Measurements from ENCODE around the gene TRIM29.
"Not testable (repeated sequence)": the region's sequence is repeated elsewhere in the genome, so short reads cannot be mapped to it uniquely, and the experiment has no call there.

The TRIM29 gene

DNA sequence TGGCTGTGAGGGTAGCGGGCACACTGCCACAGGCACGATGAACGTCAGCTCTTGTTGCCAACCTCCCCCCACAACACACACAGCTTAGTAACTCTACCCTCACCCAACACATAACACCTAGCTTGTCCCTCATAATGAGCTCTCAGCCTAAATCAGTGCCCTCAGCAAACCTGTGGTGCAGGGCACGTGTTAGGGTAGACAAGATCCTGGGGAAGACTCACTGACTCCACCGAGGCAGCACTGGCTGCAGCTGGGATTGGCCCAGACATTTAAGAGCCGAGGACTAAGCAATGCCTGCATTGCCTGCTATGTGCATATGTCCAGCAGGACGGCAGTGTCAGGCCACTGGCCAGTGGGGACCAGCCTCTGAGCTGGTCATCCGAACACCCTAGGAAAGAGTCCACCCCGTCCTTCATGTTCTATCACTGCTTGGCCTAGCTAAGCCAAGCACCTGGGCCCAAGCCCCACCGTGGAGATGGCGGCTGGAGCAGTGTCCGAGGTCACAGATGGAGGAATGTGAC, 32.9 kb upstream of the TRIM29 start:
- peak; percentile 14 for DNase-seq

DNA sequence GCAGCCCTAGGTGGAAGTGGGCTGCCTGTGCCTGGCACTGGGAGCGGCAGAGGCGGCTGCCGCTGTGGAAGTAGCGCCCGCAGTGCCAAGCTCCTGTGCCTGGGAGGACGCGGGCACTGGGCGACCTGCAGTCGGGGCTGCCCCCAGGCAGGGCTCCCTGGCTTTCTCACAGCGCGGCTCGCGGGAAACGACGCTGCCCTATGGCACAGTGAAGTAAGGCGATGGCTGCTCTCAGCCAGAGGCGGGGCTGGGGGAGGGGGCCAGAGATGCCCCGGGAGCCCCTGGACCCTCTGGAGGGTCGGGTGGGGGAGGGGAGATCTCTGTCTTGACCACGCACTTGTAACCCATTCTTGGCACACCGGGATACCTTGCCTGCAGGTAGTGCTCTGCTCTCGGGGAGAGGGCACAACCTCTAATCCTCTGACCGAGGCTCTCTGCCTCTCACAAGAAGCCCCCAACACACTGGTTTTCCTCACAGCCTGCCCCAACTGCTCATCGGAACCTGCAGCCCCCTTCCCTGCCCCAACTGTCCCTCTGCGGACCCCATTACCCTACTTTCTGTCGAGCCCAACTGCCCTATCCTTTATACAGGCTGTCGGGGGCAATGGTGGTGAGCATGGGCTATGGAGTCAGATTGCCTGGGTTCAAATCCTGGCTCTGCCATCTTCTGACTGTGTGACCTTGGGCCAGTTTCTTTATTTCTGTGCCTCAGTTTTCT, 32.2 kb upstream of the TRIM29 start:
- DNase-seq = peak; percentile 8

DNA sequence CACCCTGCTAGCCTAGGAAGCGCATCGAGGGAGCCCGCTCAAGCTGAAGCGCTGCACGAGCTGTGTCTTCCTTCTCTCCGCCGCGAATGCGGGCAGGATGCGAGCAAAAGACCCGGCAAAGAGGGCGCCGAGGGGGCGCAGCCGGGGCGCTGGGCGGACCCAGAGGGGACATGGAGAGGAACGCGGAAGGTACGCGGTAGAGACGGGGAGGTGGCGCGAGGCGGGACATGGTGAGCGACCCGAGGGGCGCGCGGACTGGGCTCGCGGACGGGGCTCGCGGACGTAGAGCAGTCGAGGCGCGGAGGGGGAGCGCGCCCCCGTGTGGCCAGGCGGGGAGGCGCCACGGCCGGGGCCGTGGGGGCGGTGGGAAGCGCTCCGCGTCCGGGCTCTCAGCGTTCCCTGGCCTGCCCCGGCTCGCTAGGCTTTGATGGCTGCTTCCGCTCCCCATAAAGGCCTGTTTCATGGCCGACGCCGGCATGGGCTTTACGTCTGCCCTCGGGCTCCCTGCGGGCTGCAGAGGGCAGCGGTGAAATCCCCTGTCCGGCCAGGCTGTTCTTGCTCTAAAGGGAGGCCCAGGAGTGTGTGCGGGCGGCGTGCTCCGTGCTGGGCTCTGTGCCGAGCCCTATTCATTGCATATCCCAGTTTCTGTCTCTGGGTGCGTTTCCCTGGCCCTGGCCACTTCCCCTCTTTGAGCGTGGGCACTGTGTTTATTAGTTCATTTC, 31.2 kb upstream of the TRIM29 start:
- peak; percentile 83 for DNase-seq

DNA sequence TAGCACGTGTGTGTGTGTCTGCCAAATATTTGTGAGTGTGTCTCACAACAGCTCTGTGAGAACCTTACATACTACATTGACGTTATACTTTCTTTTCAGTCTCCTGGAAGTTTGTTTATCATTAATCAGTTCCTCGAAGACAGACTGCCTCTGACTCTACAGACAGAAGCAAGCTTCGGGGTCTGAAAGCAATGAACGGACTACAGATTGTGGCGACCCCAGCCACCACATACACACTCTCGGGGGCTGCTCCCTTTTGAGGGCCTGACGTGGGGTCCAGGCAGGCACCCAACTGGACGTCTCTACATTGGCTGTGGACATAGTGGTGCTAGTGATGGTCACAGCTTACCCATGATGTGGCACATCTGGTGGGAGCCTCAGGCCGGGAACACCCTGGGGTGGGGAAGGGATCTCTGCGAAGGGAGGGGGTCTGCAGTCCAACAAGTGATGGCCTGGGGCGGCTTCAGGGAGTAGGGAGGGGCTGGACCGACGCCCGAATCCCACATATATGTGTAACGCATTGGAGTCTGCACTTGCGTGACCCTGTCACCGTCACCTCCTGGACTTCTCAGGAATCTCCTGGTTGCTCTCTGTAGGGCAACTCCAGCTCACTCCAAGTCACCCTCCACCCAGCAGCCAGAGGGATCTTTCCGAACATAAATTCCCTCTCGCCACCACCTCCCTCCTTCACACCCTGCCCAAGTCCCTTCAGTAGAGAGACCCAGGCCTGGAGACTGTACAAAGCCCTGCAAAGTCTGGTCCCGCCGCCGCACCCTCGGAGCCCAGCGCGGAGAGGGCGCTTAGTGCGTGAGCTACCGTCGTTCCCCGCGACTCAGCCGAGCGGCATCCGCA, 30.4 kb upstream of the TRIM29 start:
- DNase-seq = peak; percentile 2

DNA sequence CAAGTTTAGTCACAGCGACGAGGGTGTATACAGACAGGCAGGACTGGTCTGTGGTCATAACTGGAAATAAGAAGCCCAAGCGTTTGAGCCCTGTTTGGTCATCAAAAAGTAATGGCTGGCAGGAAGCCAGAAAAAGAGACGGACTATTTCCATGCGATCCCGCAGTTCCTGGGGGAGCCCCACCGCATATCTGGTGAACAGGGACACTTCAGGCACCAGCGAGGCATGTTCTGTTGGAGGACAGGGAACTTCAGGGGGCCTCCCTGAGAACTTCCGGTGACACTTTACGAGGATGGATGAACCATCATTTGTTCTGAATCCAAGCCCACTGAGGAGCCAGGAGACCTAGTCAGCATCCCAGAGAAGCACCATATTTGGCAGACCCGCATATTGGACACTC, 29.7 kb upstream of the TRIM29 start:
- peak; percentile 7 for DNase-seq

DNA sequence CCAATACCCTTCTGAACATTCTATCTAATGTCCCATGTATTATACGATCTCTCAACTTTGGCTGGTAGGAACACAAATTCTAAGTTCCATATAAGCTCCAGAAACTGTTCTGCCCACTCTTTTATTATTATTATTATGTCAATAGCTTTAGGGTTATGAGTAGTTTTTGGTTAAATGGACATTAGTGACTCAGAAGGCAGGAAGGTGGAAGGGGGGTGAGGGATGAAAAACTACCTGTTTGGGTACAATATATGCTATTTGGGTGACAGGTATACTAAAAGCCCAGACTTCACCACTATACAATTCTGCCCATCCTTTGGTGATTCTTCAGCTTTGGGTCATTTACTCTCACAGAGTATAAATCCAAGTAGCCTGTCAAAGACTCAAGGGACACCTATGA, 22.5 kb upstream of the TRIM29 start:
- no peak for DNase-seq

DNA sequence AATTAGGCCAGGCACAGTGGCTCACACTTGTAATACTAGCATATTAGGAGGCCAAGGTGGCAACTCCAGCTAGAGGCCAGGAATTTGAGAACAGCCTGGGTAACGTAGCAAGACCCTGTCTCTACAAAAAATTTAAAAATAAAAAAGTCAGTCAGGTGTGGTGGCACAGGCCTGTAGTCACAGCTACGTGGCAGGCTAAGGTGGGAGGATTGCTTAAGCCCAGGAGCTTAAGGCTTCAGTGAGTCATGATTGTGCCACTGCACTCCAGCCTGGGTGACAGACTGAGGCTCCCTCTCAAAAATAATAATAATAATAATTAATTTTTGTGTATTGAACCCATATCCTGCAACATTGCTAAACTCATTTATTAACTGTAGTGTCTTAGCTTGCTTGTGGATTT, 15.3 kb upstream of the TRIM29 start:
- DNase-seq = no peak

DNA sequence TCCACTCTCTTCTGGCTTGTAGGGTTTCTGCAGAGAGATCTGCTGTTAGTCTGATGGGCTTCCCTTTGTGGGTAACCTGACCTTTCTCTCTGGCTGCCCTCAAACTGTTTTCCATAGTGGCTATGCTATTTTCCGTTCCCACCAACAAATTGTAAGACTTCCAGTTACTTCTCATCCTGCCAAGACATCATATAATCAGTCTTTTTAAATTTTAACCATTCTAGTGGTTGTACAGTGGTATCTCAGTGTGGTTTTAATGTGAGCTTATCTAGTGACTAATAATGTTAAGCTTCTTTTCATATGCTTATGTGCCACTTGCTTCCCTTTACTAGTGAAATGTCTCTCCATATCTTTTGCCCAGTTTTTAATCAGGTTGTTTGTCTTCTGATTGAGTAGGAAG, 13.6 kb upstream of the TRIM29 start:
- DNase-seq = no peak

DNA sequence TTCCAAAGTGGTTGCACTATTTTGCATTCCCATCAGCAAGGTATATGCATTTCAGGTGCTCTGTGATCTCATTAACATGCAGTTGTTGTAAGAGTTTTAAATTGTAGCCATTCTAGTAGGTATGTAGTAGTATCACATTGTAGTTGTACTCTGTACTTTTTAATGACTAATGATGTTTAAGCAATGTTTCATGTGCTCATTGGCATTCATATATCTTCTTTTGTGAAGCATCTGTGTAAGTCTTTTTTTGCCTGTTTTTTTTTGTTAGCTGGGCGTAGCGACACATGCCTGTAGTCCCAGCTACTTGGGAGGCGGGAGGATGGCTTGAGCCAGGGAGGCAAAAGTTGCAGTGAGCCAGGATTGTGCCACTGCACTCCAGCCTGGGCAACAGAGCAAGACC, 11.3 kb upstream of the TRIM29 start:
- DNase-seq = no peak

DNA sequence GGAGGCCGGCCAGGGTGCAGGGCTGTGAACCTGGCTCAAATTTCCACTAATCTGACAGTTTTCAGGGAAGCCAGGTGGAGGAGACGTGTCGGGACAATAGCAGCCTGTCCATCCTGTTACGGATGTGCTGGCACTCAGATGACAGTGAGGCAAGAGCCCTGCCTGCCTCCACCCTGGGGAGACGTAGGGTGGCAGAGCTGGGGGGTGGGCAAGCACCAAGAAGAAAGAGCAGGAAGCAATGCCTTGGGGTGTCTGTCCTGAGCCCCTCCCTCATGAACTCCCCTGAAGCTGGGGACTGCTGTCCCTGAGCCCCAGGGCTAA, 10.0 kb upstream of the TRIM29 start:
- no peak for DNase-seq

DNA sequence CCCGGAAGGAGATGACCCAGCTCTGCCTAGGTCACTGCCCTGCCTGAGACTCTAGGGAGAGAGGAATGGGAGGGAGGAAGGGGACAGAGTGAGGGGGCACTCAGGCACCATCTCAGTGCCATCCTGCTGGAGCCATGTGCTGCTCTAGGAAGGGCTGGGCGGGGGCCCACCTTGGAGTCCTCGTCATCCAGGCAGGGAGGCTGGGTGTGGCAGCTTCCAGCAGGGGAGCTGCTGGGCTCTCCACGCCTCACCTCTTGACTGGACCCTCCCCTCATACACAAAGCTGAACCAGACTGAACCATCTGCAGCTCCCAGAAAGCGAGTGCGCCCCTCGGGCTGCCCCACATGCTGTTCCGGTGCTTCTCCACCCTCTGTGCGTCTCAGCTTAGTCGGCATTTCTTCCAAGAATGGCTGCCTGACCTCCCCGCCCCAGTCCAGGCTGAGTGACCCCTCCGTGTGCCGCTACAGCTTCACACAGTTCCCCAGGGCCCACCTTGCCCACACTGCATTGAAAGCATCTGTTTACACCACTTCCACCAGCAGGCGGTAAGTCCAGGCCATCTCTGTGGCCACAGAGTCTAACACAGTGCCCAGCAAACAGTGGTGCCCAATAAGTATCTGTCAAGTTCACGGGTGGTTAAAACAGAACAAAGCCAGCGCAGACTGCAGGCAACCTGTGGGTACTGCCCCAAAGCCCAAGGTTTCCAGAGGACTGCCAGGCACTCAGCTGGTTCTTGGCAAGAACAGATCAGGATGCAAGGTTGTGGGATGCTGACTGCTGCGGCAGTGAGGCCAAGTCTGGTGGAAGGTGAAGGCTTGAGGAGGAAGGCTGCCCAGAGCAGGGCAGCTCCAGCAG, 9.4 kb upstream of the TRIM29 start:
- DNase-seq = peak; percentile 5

DNA sequence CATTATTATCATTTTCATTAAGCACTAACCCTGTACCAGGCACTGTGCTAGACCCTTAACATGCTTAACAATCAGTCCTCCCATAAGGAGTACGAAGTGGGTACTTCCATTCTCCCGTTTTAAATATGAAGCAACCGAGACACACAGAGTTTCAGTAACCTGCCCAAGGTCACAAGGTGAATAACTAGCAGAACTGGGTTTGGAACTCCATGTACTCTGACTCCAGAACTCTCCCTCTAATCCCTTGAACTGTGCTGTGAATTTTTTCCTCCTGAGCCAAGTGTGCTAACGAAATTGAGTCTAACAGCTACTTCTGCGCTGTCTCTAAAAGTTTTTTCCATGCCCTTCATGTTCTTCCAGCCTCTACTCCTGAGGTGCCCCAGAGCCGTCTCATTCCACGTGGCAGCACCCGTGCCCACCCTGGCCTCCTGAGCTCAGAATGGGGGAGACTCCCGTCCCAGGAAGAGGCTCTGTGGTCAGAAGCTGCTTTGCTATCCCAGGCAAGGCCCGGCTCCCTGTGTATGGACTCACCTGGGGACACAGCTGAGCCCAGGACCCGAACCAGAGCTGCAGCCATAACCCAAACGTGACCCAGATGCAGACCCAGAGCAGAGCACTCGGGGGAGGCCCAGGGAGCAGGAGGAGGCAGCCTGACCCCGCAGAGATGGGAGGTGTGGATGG, 8.6 kb upstream of the TRIM29 start:
- no peak for DNase-seq

DNA sequence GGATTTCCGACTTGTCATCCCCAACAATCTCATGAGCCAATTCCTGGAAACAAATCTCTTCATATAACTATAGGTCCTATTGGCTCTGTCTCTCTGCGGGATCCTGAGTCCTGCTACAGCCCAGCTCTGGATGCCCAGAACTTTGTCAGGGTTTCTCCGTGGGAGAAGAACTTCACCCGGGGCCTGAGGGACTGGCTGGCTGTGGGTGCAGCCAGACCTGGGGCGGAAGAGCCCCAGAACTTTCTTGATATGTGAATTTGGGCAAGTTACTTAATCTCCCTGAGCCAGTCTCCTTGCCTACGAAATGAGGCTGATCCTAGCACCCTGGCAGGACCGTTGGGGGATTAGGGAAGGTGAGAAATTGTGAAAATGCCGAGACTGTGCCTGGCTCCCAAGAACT, 6.6 kb upstream of the TRIM29 start:
- DNase-seq = no peak

DNA sequence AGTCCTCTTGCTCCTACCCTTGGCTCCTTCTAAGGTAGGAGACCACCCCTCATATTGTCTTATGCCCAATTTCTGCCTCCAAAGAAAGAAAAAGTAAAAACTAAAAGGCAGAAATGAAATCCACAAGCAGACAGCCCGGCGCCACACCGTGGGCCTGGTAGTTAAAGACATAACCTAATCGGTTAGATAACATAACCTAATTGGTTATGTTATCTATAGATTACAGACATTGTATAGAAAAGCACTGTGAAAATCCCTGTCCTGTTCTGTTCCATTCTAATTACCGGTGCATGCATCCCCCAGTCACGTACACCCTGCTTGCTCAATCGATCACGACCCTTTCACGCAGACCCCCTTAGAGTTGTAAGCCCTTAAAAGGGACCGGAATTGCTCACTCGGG, 5.6 kb upstream of the TRIM29 start:
- DNase-seq = not testable (repeated sequence)

DNA sequence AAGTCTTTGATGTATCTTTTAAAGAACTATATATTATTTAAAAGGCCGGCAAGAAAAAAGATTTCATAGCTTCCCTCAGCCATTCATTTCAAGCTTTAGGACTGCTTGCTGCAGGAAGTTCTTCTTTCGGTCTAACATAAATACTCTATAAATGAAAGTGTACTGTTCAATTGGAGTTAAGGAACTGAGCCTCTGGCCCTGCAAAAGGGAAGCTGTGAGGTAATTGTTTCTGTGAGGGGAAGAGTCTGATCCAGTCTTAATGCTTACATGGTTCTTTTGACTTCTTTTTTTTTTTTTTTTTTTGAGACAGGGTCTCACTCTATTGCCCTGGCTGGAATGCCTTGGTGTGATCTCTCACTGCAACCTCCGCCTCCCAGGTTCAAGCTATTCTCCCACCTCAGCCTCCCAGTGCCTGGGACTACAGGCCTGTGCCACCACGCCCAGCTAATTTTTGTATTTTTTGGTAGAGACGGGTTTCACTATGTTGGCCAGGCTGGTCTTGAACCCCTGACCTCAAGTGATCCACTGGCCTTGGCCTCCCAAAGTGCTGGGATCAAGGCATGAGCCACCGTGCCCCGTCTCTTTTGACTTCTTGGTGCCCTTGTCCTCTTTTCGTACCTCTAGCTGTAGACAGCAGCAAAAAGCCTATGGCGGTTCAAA, 4.7 kb upstream of the TRIM29 start:
- no peak for DNase-seq

DNA sequence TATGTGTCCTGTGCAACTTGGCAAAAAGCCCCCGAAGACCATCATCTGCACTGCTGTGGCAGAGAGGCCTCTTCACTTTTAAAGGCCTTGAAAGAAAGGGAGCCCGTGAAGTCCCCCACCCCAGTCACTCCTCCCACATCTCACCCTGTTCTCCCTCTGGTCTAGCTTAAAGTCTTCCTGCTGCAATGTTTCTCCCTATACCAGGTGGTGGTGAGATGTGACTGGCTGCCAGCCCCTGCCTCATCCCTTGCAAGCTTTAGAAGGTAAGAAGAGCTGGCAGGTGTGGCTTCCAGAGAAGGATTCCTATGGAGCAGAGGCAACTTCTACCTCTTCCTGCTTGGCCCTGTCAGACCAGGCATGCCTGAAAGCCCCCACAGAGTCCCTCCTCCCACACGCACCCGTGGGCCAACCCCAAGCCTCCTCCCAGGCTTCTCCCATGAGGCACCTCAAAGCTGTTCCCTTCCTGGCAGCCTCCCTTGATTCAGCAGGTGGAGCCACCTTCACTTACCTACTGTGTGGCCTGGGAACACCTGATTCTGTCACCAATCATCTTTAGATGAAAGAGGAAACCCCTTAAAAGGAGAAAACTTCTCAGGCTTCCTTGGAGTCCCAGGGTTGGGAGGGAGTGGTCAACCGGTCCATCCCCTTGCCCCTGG, 4.0 kb upstream of the TRIM29 start:
- DNase-seq = no peak

DNA sequence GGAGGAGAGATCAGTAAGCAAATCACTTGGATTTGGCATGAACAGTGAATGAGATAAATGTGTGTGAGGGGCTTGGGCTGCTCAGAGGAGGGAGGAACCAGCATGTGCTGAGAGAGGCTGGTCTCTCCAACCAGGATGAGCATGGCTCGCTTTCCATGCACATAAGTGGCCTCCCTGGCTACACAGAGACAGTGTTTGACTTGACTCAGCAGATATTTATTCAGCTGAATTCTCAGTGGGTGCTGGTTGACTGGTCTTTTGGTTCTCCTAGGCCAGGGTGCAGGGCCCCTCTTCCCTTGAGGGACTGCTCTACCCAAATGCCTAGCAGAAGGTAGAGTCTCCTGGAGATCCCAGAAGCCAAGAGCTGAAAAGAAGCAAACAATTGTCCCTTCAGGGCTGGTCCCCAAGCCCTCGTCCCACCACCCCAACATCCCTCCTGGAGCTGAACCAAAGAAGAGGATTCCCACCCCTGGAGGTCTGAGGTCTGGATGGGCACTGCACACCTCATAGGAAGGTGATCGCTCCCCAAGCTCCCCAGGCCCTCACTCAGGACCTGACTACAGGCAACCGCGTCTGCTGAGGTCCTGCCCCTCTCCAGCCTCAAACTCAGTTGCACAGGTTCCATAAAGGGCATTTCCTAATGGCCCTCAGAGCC, 3.3 kb upstream of the TRIM29 start:
- no peak for DNase-seq

DNA sequence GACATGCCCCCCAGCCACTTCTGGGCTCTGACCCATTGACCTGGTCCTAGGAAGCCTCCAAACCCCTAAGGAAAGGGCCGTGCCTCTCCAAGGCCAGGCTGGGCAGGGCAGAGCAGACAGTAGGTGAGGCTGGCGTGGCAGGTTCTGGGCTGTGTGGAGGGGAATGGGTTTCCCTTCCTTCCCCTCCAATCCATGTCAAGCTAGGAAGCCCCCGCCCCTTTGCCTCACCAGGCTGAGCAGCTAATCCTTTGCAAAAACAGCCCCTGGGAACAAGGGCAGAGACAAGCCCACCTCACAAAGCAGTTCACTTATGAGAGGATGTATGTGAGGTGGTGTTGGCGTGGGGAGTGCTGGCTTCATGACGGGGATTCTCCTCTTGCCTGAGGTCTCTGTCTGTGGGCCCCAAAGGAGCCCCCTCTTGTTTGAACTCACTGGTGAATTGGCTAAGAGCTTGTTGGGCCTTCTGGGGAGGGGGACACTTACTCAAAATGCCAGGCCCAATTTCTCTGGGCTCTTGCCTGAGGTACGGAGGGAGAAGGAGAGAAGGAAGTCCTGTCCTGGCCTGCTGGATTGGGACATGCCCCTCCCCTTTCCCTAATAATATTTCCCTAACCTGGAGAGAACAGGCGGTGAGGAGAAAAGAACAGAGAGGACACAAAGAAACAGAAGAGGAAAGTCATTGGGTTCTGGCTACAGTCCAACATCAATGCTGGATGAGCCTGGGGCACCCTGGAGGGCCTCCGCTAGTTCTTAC, 1.6 kb upstream of the TRIM29 start:
- peak; percentile 13 for DNase-seq

DNA sequence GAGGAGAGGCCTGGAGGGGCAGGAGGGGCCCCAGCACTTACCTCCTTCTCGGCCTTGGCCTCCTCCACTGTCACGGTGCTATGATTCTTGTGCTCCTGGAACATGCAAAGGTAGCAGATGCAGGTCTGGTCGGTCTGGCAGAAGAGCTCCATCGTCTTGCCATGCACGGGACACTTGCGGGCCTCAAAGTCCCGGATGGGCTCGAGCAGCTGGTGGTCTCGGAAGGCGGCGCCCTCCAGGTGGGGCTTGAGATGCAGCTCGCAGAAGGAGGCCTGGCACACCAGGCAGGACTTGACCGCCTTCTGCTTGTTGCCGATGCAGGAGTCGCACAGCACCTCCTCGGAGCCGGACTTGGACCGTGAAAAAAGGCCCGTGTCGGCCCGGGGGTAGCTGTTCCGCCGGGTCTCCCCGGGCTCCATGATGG, 714 bp downstream of the TRIM29 start:
- DNase-seq = peak; percentile 13

DNA sequence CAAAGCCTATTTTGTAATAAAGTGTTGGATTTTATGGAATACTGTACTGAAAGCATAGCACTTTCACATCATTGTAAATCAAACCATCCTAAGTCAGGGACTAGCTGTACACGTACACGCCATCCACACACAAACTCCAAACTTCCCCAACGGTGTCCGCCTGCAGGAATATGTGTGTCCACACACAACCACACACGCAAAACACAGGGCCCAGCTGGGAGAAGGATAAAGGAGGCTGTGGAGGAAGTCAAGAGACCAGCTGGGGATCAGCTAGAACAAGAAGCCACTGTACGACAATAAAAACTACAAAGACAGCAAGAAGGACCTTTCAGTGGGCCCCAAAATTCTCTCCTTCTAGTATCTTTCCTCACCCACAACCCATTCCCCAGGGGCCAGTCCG, 1.6 kb downstream of the TRIM29 start:
- no peak for DNase-seq
